Measurements from ENCODE around the gene PDSS2. TPM values are rescaled to one million over a fixed set of nuclear protein-coding genes. Genes with fewer than 3 reads are reported as not detected.

Gene PDSS2
- total RNA-seq, 1 experiment from 2014 or later = 12.1 TPM

- Histone ChIP-seq H3K27ac (ENCODE audit: insufficient read length, low read depth, low read length) (no peak overlapping the region), H2AK5ac (ENCODE audit: insufficient read length, low read length) (no peak overlapping the region), H3T11ph (ENCODE audit: low read length) (no peak overlapping the region), H3K23me2 (ENCODE audit: insufficient read length, low read depth, low read length, poor library complexity, severe bottlenecking) (no peaks in the 10 kb centered on the region), H2BK20ac (ENCODE audit: low read depth, low read length, poor library complexity, severe bottlenecking) (no peak overlapping the region), H2BK15ac (ENCODE audit: low read depth, low read length) (no peak overlapping the region), H3K4ac (ENCODE audit: low read depth, low read length) (no peak overlapping the region), H3K4me2 (ENCODE audit: insufficient read depth, insufficient read length, low read length) (no peak overlapping the region), H3K79me1 (ENCODE audit: insufficient read depth, low read depth, low read length, poor library complexity, severe bottlenecking) (no peaks in the 10 kb centered on the region), H3K18ac (ENCODE audit: insufficient read length, low read depth, low read length) (no peak overlapping the region), H3K9me3 (ENCODE audit: control insufficient read depth, low read depth, low read length) (no peaks in the 10 kb centered on the region), H2AFZ (ENCODE audit: low read length) (no peak overlapping the region), H3K79me2 (ENCODE audit: insufficient read depth, low read length) (no peaks in the 10 kb centered on the region), H3K56ac (ENCODE audit: insufficient read length, low read depth, low read length) (no peak overlapping the region), H3K4me1 (ENCODE audit: insufficient read depth, low read length) (no peaks in the 10 kb centered on the region; the same call in 1 of the 2 replicates), H3K23ac (ENCODE audit: insufficient read length, low read depth, low read length) (no peak overlapping the region), H3K9ac (ENCODE audit: extremely low read depth, insufficient read length, low read length) (no peak overlapping the region), H3K27me3 (ENCODE audit: insufficient read depth, low read length) (no peaks in the 10 kb centered on the region), H4K5ac (ENCODE audit: insufficient read length, low read depth, low read length) (no peak overlapping the region), H2BK5ac (ENCODE audit: insufficient read length, low read length) (no peak overlapping the region), H4K8ac (replicated peaks; ENCODE audit: insufficient read length, low read depth, low read length) (no peak overlapping the region), H2BK120ac (ENCODE audit: low read depth, low read length, poor library complexity, severe bottlenecking) (no peak overlapping the region), H4K20me1 (ENCODE audit: control insufficient read depth, insufficient read depth, insufficient read length) (no peaks in the 10 kb centered on the region), H3K14ac (ENCODE audit: insufficient read depth, low read length) (no peak overlapping the region), H2BK12ac (ENCODE audit: insufficient read length, low read depth, low read length) (no peak overlapping the region), H4K91ac (ENCODE audit: insufficient read length, low read depth, low read length) (no peak overlapping the region)
- Mint-ChIP-seq H3K27ac (0 out of 7 replicates have a peak overlapping the region, but pooled peaks of 1 of the 3 experiments have one; percentile 20), H3K36me3 (ENCODE audit: insufficient read depth in 1 of 3, low read depth in 3 of 3) (no peaks in the 10 kb centered on the region; a peak in 1 of 7 replicates), H3K4me1 (peaks cover 23 to 29% of the 10 kb centered on the region in 2 experiments), H3K9me3 (no peaks in the 10 kb centered on the region; a peak in 1 of 5 replicates), H3K4me3 (no peak overlapping the region), H3K27me3 (ENCODE audit: low read depth) (no peaks in the 10 kb centered on the region)
- TF ChIP-seq CTCF (conservative IDR thresholded peaks at IDR 0.05) = no peak
- no peak for DNase-seq
- WGBS (ENCODE audit: extremely low coverage, insufficient read length, low lambda C conversion rate) = no CpG with 5 or more reads among the region's 8 CpGs
Measured at GRCh38 chr6:107152638-107153430, 306.5 kb downstream of the PDSS2 start.
